ENCODE results near the gene TOMM20. TPM values are rescaled to one million over a fixed set of nuclear protein-coding genes. Genes with fewer than 3 reads are reported as not detected.

Gene TOMM20
- total RNA-seq, 1 donor from 2014 or later, result 87.4 TPM

DNA sequence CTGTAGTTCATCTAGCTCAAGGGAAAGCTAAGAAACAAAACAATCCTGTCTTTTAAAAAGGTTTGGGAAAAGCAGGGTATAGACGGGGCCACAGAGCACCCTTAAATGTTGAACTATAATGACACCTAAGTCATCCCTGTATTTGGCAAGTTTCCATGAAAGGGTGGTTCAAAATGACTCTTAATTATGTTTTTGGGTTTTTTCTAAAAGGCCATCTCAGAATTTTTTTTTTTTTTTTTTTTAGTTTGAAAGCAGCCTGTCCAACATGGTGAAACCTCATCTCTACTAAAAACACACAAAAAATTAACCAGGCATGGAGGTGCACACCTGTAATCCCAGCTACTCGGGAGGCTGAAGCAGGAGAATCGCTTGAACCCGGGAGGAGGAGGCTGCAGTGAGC, 22.2 kb downstream of the TOMM20 start:
- Histone ChIP-seq H3K9me3 (no peaks in the 10 kb centered on the region), H3K36me3 (peaks cover 34% of the 10 kb centered on the region), H3K27me3 (no peaks in the 10 kb centered on the region), H3K27ac (no peak overlapping the region), H3K4me1 (peaks cover 4% of the 10 kb centered on the region), H3K4me3 (no peak overlapping the region)
- intact Hi-C loops (cut with DNase I), result no loop called here
- TF ChIP-seq, protein P1, sequence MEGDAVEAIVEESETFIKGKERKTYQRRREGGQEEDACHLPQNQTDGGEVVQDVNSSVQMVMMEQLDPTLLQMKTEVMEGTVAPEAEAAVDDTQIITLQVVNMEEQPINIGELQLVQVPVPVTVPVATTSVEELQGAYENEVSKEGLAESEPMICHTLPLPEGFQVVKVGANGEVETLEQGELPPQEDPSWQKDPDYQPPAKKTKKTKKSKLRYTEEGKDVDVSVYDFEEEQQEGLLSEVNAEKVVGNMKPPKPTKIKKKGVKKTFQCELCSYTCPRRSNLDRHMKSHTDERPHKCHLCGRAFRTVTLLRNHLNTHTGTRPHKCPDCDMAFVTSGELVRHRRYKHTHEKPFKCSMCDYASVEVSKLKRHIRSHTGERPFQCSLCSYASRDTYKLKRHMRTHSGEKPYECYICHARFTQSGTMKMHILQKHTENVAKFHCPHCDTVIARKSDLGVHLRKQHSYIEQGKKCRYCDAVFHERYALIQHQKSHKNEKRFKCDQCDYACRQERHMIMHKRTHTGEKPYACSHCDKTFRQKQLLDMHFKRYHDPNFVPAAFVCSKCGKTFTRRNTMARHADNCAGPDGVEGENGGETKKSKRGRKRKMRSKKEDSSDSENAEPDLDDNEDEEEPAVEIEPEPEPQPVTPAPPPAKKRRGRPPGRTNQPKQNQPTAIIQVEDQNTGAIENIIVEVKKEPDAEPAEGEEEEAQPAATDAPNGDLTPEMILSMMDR (IDR thresholded peaks at IDR 0.05), result no peak
- no peak for DNase-seq
- ATAC-seq, result no peak

DNA sequence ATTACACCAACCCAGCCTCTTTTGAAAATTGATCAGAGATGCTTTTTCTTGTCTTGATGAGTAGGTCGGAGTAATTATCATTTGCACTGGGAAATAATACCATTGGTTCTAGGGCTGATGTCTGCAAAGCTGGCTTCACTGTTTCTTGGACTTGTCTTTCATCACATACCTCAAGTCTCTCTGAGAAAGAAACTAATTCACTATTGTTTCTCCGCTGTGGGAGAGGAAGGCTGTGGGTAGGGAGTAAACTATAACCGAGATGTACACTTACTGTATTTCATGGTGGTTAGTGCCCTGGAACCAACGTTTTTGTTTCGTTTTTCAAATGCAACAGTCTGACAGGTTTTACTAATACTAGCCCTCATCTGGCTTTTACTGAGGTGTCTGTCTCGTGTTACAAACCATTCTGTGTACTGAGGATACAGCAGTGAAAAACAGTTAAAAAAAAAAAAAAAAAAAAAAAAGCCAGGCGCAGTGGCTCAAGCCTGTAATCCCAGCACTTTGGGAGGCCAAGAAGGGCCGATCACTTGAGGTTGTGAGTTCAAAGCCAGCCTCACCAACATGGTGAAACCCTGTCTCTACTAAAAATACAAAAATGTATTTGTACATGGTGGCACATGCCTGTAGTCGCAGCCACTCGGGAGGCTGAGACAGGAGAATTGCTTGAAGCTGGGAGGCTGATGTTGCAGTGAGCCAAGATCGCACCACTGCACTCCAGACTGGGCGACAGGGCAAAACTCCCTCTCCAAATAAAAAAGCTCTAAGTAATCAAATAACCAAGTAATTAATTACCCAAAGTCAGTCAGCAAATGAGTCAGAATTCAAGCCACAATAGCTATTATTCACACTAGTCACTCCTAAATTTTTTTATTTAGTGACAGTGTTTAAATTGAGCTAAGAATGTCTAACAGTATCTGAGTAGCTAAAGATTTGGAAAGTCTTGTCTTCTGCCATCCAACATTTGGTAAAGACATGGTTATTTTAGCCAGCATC, 23.3 kb downstream of the TOMM20 start:
- Histone ChIP-seq H3K4me1 (peaks cover 4% of the 10 kb centered on the region), H3K9me3 (no peaks in the 10 kb centered on the region), H3K36me3 (peaks cover 22% of the 10 kb centered on the region), H3K27me3 (no peaks in the 10 kb centered on the region), H3K4me3 (no peak overlapping the region), H3K27ac (no peak overlapping the region)
- DNase-seq (no peak), ATAC-seq (no peak)
- intact Hi-C loops (cut with DNase I), result no loop called here
- TF ChIP-seq, protein P1 (IDR thresholded peaks at IDR 0.05), result no peak

GRCh38 chr1:235102993-235103411, 25.6 kb downstream of the TOMM20 start:
- ATAC-seq (no peak), DNase-seq (no peak)
- TF ChIP-seq, protein P1 (IDR thresholded peaks at IDR 0.05), result no peak
- H3K27ac ChIP-seq, result no peak overlapping the region
- no peak overlapping the region for H3K4me3 ChIP-seq
- no peaks in the 10 kb centered on the region for H3K27me3 ChIP-seq
- peaks cover 4% of the 10 kb centered on the region for H3K4me1 ChIP-seq
- H3K36me3 ChIP-seq, result no peaks in the 10 kb centered on the region
- intact Hi-C loops (cut with DNase I), result no loop called here
- no peaks in the 10 kb centered on the region for H3K9me3 ChIP-seq

DNA sequence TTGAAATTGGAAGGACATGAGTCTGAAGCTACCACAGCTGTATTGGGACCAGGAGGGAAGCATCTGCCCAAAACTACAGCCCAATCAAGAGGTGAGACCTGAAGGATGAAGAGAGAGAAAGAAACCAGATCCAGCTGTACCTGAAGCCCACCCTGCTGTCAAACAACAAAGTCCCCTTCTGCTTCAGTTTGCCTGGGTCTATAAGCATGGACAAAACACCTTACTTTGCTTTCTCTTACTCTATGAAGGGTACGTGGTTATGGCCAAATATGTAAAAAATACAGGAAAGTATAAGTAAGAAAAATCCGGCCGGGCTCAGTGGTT, 26.4 kb downstream of the TOMM20 start:
- TF ChIP-seq, protein P1 (IDR thresholded peaks at IDR 0.05), result no peak
- Histone ChIP-seq H3K9me3 (no peaks in the 10 kb centered on the region), H3K4me1 (peaks cover 4% of the 10 kb centered on the region), H3K27ac (no peak overlapping the region), H3K36me3 (no peaks in the 10 kb centered on the region), H3K4me3 (no peak overlapping the region), H3K27me3 (no peaks in the 10 kb centered on the region)
- intact Hi-C loops (cut with DNase I), result no loop called here
- ATAC-seq (no peak), DNase-seq (no peak)

DNA sequence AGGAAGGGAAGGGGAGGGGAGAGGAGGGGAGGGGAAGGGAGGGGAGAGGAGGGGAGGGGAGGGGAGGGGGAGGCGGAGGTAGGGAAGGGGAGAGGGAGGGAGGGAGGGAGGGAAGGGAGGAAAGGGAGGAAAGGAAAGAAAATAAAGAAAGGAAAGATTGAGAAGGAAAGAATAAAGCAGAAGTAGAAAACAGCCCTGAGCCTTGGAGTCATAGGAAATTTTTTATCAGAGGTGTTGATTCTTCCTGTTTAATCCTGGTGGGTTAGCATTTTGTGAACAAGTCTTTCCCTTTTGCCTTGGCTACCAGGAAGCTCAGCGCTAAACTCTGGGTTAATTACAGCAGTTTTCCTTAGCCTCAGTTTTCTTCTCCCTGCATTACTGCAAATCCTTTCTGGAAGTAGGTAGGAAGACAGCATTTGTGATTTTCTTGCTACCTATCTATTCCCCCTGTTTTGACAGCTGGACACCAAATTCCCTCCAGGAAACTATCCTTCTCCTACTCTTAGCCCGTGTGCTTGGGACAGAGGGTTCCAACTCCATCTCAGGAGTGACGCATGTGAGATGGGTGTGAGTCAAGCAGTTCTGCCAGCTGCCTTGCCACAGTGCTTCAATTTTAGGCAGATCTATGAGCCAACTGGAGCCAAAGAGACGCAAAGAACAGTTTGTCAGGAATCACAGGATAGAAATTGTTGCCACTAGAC, 26.9 kb downstream of the TOMM20 start:
- no peak for DNase-seq
- TF ChIP-seq, protein P1 (IDR thresholded peaks at IDR 0.05), result no peak

More for the DNA sequence above, 26.9 kb downstream of the TOMM20 start:
- no peaks in the 10 kb centered on the region for H3K27me3 ChIP-seq
- H3K4me1 ChIP-seq, result peaks cover 4% of the 10 kb centered on the region
- no peaks in the 10 kb centered on the region for H3K36me3 ChIP-seq
- no peaks in the 10 kb centered on the region for H3K9me3 ChIP-seq
- no peak overlapping the region for H3K4me3 ChIP-seq
- no peak overlapping the region for H3K27ac ChIP-seq
- intact Hi-C loops (cut with DNase I), result no loop called here
- no peak for ATAC-seq

Data from upper lobe of right lung (tissue), 1 donor.